GM18951 (cell line): ENCODE results near the gene EDAR.

Experiments used
- POLR2A ChIP-seq: IDR thresholded peaks from 4 replicates; pipeline ENCODE4 v1.6.1; 2011; ENCODE audit warnings: mild to moderate bottlenecking; ENCODE audit not compliant: insufficient read length, insufficient read depth; ENCODE audit errors: extremely low read depth
- in situ Hi-C: fragments of 300-500 bp; cut with MboI; formaldehyde crosslinking; loops from one replicate; pipeline ENCODE4 v1.12.0; 2022; ENCODE audit warnings: low sequenced_read_pairs, mixed read lengths, inconsistent platforms; ENCODE audit not compliant: unreplicated experiment

Gene EDAR

GRCh38 chr2:108988076-108988795 lies 784 bp downstream of the EDAR start:
- in situ Hi-C loops = no loop called here
- TF ChIP-seq POLR2A = no peak

GRCh38 chr2:108986916-108987510 lies 2.0 kb downstream of the EDAR start:
- in situ Hi-C loops = no loop called here
- TF ChIP-seq POLR2A = no peak

GRCh38 chr2:108983610-108984009 lies 5.4 kb downstream of the EDAR start:
- in situ Hi-C loops = no loop called here
- no peak for TF ChIP-seq POLR2A

GRCh38 chr2:108983061-108983460 lies 6.0 kb downstream of the EDAR start:
- no peak for TF ChIP-seq POLR2A
- in situ Hi-C loops = no loop called here

- in situ Hi-C loops = no loop called here
Measured at GRCh38 chr2:108982259-108982679, 6.8 kb downstream of the EDAR start.

GRCh38 chr2:108981846-108982245 lies 7.2 kb downstream of the EDAR start:
- TF ChIP-seq POLR2A = no peak
- in situ Hi-C loops = no loop called here

More at GRCh38 chr2:108982259-108982679, 6.8 kb downstream of the EDAR start:
- no peak for TF ChIP-seq POLR2A

GRCh38 chr2:108980076-108980475 lies 8.9 kb downstream of the EDAR start:
- no peak for TF ChIP-seq POLR2A
- in situ Hi-C loops = no loop called here

- TF ChIP-seq POLR2A = no peak
- in situ Hi-C loops = no loop called here
Measured at GRCh38 chr2:108979461-108979860, 9.6 kb downstream of the EDAR start.

- in situ Hi-C loops = no loop called here
- TF ChIP-seq POLR2A = no peak
Measured at GRCh38 chr2:108978709-108979111, 10.3 kb downstream of the EDAR start.

GRCh38 chr2:108975613-108976435 lies 13.2 kb downstream of the EDAR start:
- no peak for TF ChIP-seq POLR2A
- in situ Hi-C loops = no loop called here

- no peak for TF ChIP-seq POLR2A
- in situ Hi-C loops = no loop called here
Measured at GRCh38 chr2:108974674-108975073, 14.3 kb downstream of the EDAR start.

GRCh38 chr2:108972663-108973062 lies 16.4 kb downstream of the EDAR start:
- in situ Hi-C loops = no loop called here
- TF ChIP-seq POLR2A = no peak

- in situ Hi-C loops = no loop called here
- TF ChIP-seq POLR2A = no peak
Measured at GRCh38 chr2:108971661-108972566, 17.1 kb downstream of the EDAR start.

- in situ Hi-C loops = no loop called here
- no peak for TF ChIP-seq POLR2A
Measured at GRCh38 chr2:108970369-108970768, 18.7 kb downstream of the EDAR start.
